GM18498 (cell line): ENCODE data around the gene CXCL17.
"Not testable (repeated sequence)": the region's sequence is repeated elsewhere in the genome, so short reads cannot be mapped to it uniquely, and the experiment has no call there.

ENCODE experiments used
- ATAC-seq: cut with Tn5 transposase; IDR thresholded peaks from one replicate; pipeline ENCODE4 v1.9.1; 2021; ENCODE audit warnings: mild to moderate bottlenecking, moderate library complexity; ENCODE audit not compliant: unreplicated experiment

CXCL17 gene

GRCh38 chr19:42442833-42443232 is at the start of gene CXCL17:
CXCL17 (minus strand) TSS chr19:42442946; CDS start chr19:42442832, 114 bp downstream.
- ATAC-seq, result no peak

GRCh38 chr19:42488783-42489521 is 46.2 kb upstream of the CXCL17 start:
- no peak for ATAC-seq

- ATAC-seq, result no peak
Observed at GRCh38 chr19:42487798-42488178, 45.0 kb upstream of the CXCL17 start.

- no peak for ATAC-seq
Observed at GRCh38 chr19:42487032-42487797, 44.5 kb upstream of the CXCL17 start.

- ATAC-seq, result not testable (repeated sequence)
Observed at GRCh38 chr19:42485036-42485435, 42.3 kb upstream of the CXCL17 start.

- ATAC-seq, result no peak
Observed at GRCh38 chr19:42480335-42481095, 37.8 kb upstream of the CXCL17 start.

GRCh38 chr19:42479736-42480135 is 37.0 kb upstream of the CXCL17 start:
- ATAC-seq, result no peak

- ATAC-seq, result no peak
Observed at GRCh38 chr19:42478765-42479311, 36.1 kb upstream of the CXCL17 start.

GRCh38 chr19:42477933-42478332 is 35.2 kb upstream of the CXCL17 start:
- ATAC-seq, result no peak

- no peak for ATAC-seq
Observed at GRCh38 chr19:42477117-42477516, 34.4 kb upstream of the CXCL17 start.

- no peak for ATAC-seq
Observed at GRCh38 chr19:42475366-42475765, 32.6 kb upstream of the CXCL17 start.

- ATAC-seq, result no peak
Observed at GRCh38 chr19:42474743-42475142, 32.0 kb upstream of the CXCL17 start.

- ATAC-seq, result no peak
Observed at GRCh38 chr19:42473686-42474085, 30.9 kb upstream of the CXCL17 start.

GRCh38 chr19:42472402-42473147 is 29.8 kb upstream of the CXCL17 start:
- ATAC-seq, result no peak

- ATAC-seq, result no peak
Observed at GRCh38 chr19:42471554-42472249, 29.0 kb upstream of the CXCL17 start.

- no peak for ATAC-seq
Observed at GRCh38 chr19:42469311-42470235, 26.8 kb upstream of the CXCL17 start.

- no peak for ATAC-seq
Observed at GRCh38 chr19:42468273-42468796, 25.6 kb upstream of the CXCL17 start.

- ATAC-seq, result no peak
Observed at GRCh38 chr19:42467183-42467760, 24.5 kb upstream of the CXCL17 start.
